ENCODE data around the gene CD40LG.

DNA sequence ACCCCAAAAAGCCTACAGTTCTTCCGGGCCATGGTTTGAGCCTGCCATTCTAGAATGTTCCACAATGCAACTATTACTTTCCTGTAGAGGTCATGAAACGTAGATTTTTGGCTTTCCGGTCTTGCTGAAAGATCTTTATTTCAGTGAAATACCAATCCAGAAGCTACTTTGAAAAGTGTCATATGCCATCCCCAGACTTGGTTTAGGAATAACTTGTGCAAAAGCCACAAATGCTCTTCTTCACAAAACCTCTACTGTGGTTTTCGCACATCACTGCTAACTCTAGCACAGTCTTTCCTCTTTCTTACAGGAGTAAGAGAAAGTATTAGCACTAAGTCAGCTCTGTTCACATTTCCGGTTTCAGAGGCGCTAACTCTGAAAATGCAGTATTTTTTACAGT lies 12.7 kb upstream of the CD40LG start:
- TF ChIP-seq, protein P1, sequence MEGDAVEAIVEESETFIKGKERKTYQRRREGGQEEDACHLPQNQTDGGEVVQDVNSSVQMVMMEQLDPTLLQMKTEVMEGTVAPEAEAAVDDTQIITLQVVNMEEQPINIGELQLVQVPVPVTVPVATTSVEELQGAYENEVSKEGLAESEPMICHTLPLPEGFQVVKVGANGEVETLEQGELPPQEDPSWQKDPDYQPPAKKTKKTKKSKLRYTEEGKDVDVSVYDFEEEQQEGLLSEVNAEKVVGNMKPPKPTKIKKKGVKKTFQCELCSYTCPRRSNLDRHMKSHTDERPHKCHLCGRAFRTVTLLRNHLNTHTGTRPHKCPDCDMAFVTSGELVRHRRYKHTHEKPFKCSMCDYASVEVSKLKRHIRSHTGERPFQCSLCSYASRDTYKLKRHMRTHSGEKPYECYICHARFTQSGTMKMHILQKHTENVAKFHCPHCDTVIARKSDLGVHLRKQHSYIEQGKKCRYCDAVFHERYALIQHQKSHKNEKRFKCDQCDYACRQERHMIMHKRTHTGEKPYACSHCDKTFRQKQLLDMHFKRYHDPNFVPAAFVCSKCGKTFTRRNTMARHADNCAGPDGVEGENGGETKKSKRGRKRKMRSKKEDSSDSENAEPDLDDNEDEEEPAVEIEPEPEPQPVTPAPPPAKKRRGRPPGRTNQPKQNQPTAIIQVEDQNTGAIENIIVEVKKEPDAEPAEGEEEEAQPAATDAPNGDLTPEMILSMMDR (IDR thresholded peaks at IDR 0.05), result no peak
- no peak for TF ChIP-seq POLR2A (IDR thresholded peaks at IDR 0.05)

Data from esophagus squamous epithelium (tissue), 4 donors.